ENCODE measurements around the gene PWP2. TPM values are rescaled to one million over a fixed set of nuclear protein-coding genes. Genes with fewer than 3 reads are reported as not detected.

PWP2 gene
- total and polyA plus RNA-seq, 10 of the 15 experiments (the other 5 are each of a cell fraction or from before 2014, with no cell fraction given), result 0.03 to 9.4 (median 2.0) TPM

DNA sequence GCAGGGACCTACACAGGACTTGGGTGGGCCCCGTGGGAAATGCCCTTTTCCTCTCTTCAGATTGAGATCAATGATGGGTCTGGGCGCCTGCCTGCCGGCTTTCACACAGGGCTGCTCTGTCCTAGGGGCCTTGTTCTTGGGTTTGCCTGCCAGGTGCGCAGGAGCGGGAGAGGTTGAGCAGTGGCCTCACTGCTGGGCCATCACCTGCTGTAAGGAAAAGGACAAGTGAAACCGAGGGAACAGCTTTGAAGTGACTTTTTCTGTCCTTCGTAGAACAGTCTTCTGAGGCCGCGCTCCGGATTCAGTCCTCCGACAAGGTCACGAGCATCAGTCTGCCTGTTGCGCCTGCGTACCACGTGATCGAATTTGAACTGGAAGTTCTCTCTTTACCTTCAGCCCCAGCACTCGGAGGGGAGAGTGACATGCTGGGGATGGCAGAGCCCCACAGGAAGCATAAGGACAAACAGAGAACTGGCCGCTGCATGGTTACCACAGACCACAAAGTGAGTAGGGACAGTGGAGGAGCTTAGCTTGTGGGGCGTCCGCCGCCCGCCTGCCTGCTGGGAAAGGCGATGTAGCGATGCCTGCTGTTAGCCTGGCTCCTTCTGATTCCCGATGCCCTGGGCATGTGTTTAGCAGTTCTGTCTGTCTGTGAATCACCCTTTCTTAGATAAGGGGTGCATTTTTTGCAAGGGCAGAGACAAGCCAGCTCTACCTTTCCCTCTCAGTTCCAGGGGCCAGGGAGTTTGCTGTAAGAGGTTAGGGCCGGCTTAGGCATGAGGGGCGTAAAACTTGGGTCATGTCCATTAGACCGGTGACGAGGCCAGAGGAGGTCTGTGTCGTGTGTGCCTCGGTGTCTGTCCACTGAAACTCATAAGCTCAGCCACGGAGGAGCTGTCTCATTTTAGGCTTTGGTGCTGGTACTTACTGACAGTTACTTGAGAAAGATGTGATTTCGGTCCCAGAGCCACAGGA, 19.5 kb upstream of the PWP2 start (continued):
- TF ChIP-seq, protein P1, sequence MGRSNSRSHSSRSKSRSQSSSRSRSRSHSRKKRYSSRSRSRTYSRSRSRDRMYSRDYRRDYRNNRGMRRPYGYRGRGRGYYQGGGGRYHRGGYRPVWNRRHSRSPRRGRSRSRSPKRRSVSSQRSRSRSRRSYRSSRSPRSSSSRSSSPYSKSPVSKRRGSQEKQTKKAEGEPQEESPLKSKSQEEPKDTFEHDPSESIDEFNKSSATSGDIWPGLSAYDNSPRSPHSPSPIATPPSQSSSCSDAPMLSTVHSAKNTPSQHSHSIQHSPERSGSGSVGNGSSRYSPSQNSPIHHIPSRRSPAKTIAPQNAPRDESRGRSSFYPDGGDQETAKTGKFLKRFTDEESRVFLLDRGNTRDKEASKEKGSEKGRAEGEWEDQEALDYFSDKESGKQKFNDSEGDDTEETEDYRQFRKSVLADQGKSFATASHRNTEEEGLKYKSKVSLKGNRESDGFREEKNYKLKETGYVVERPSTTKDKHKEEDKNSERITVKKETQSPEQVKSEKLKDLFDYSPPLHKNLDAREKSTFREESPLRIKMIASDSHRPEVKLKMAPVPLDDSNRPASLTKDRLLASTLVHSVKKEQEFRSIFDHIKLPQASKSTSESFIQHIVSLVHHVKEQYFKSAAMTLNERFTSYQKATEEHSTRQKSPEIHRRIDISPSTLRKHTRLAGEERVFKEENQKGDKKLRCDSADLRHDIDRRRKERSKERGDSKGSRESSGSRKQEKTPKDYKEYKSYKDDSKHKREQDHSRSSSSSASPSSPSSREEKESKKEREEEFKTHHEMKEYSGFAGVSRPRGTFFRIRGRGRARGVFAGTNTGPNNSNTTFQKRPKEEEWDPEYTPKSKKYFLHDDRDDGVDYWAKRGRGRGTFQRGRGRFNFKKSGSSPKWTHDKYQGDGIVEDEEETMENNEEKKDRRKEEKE (IDR thresholded peaks at IDR 0.05), result no peak
- TF ChIP-seq YBX1 (IDR thresholded peaks at IDR 0.05) (no peak), SPI1 (IDR thresholded peaks at IDR 0.05; ENCODE audit: borderline replicate concordance, insufficient read depth, low read depth, low read length) (no peak), ATF7 (IDR thresholded peaks at IDR 0.05; ENCODE audit: low read depth) (no peak), MXI1 (IDR thresholded peaks at IDR 0.05; ENCODE audit: low read depth, low read length) (no peak)

DNA sequence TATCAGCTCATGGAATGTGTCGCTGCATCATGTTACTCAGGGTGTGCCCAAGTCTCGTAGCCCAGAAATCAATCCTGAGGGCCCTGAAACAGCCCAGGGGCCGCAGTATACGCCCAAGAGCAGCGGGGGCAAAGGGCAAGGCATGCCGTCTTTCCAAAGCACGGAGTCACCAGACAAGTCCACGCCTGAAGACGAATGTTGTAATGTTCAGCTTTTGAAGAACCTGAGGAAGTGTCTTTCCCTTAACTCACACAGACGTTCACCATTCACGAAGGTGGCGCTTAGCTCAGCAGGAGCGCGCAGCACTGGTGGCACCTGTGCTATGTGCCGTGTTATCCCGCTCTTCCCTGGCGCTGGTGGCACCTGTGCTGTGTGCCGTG, 18.8 kb upstream of the PWP2 start:
- in situ Hi-C loops (cut with MboI) (no loop called here), intact Hi-C loops (cut with micrococcal nuclease; ENCODE audit: unreplicated experiment) (no loop called here)
- TF ChIP-seq SMAD1 (IDR thresholded peaks at IDR 0.05; ENCODE audit: low read depth, partially characterized antibody) (no peak), SRF (IDR thresholded peaks at IDR 0.05; ENCODE audit: low read depth in 2 of 2, low read length in 2 of 2) (no peak), STAT3 (IDR thresholded peaks at IDR 0.05; ENCODE audit: low read depth, low read length) (no peak), ZNF207 (IDR thresholded peaks at IDR 0.05; ENCODE audit: borderline replicate concordance) (no peak), POLR2AphosphoS2 (IDR thresholded peaks at IDR 0.05; ENCODE audit: low read depth, low read length) (no peak), RELA (IDR thresholded peaks at IDR 0.05; ENCODE audit: borderline replicate concordance, partially characterized antibody) (no peak)
- TF ChIP-seq, protein P2, sequence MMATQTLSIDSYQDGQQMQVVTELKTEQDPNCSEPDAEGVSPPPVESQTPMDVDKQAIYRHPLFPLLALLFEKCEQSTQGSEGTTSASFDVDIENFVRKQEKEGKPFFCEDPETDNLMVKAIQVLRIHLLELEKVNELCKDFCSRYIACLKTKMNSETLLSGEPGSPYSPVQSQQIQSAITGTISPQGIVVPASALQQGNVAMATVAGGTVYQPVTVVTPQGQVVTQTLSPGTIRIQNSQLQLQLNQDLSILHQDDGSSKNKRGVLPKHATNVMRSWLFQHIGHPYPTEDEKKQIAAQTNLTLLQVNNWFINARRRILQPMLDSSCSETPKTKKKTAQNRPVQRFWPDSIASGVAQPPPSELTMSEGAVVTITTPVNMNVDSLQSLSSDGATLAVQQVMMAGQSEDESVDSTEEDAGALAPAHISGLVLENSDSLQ (IDR thresholded peaks at IDR 0.05), result no peak
- BruUV-seq (replicated peaks), result no TSS peak
- Histone ChIP-seq H3K4me1 (ENCODE audit: control insufficient read depth, insufficient read depth, low read length) (no peaks in the 10 kb centered on the region), H3K9ac (ENCODE audit: control insufficient read depth, insufficient read depth, low read length) (no peak overlapping the region), H3K9me3 (replicated peaks; ENCODE audit: control insufficient read depth, insufficient read depth, low read length) (no peaks in the 10 kb centered on the region), H3K4me2 (ENCODE audit: control insufficient read depth, insufficient read depth) (no peak overlapping the region), H3K27ac (ENCODE audit: control insufficient read depth, insufficient read depth) (no peak overlapping the region), H4K20me1 (ENCODE audit: control insufficient read depth, insufficient read depth) (peaks cover 5% of the 10 kb centered on the region; the same call in 1 of the 2 replicates), H2AFZ (ENCODE audit: control insufficient read depth, low read depth, low read length) (no peak overlapping the region), H3K79me2 (ENCODE audit: control insufficient read depth, insufficient read depth, low read length) (no peaks in the 10 kb centered on the region), H3K36me3 (ENCODE audit: control insufficient read depth in 2 of 2, insufficient read depth in 2 of 2, low read length in 1 of 2) (peaks cover 22 to 42% of the 10 kb centered on the region in 2 experiments; a peak in 3 of 4 replicates), H3K4me3 (no peak overlapping the region), H3K27me3 (replicated peaks in 1 of 2; ENCODE audit: control insufficient read depth in 2 of 2, insufficient read depth in 2 of 2, low read length in 1 of 2) (no peaks in the 10 kb centered on the region)
- CTCF ChIA-PET, result no interaction called here
- POLR2A ChIA-PET, result no interaction called here
- DNase-seq (ENCODE audit: low read depth, low spot score) (no peak), ATAC-seq (no peak), FAIRE-seq (no peak)
- WGBS (ENCODE audit: insufficient coverage, insufficient replicate concordance, low lambda C conversion rate, missing lambda C conversion rate), result 99% methylated on average over 18 of the region's 18 CpGs
- SMC1A ChIA-PET (ENCODE audit: uncharacterized antibody, unreplicated experiment), result no interaction called here
- RAD21 ChIA-PET (ENCODE audit: unreplicated experiment), result interaction anchor here (0.6 kb wide), 1 partner anchor 222 kb away, joined by 3 read pairs; no protein-coding TSS in a partner anchor
